ENCODE data around the gene LRRC4. TPM values are rescaled to one million over a fixed set of nuclear protein-coding genes. Genes with fewer than 3 reads are reported as not detected.

LRRC4 gene
- total RNA-seq, 1 donor from 2014 or later, result 0.16 TPM

- intact Hi-C loops (cut with micrococcal nuclease), result no loop called here
- ChIA-PET CTCF (interaction anchor here (1.7 kb wide), 1 partner anchor 225 kb away, joined by 5 read pairs; no protein-coding TSS in a partner anchor), POLR2A (no interaction called here)
- no peak for ATAC-seq (ENCODE audit: low read depth)
- H3K27ac Mint-ChIP-seq, result no peak overlapping the region
- DNase-seq, result no peak
- H3K4me3 Mint-ChIP-seq, result no peak overlapping the region
- H3K36me3 Mint-ChIP-seq (ENCODE audit: low read depth), result peaks cover 43% of the 10 kb centered on the region
- H3K27me3 Mint-ChIP-seq, result no peaks in the 10 kb centered on the region
- no peak for TF ChIP-seq CTCF (IDR thresholded peaks at IDR 0.05)
- peaks cover 3% of the 10 kb centered on the region for H3K4me1 Mint-ChIP-seq
- H3K9me3 Mint-ChIP-seq, result peaks cover 6% of the 10 kb centered on the region
Observed at GRCh38 chr7:127983804-127984332, 47.4 kb downstream of the LRRC4 start.

GRCh38 chr7:127981965-127982364, 49.3 kb downstream of the LRRC4 start:
- H3K4me1 Mint-ChIP-seq, result peaks cover 3% of the 10 kb centered on the region
- H3K27ac Mint-ChIP-seq, result no peak overlapping the region
- DNase-seq (no peak), ATAC-seq (ENCODE audit: low read depth) (no peak)
- intact Hi-C loops (cut with micrococcal nuclease), result no loop called here
- ChIA-PET POLR2A (interaction anchor here (0.6 kb wide), 1 partner anchor 125 kb away, joined by 5 read pairs; no protein-coding TSS in a partner anchor), CTCF (interaction anchor here (1.7 kb wide), 1 partner anchor 227 kb away, joined by 5 read pairs; no protein-coding TSS in a partner anchor)
- no peak for TF ChIP-seq CTCF (IDR thresholded peaks at IDR 0.05)
- H3K27me3 Mint-ChIP-seq, result no peaks in the 10 kb centered on the region
- peaks cover 17% of the 10 kb centered on the region for H3K9me3 Mint-ChIP-seq
- peaks cover 50% of the 10 kb centered on the region for H3K36me3 Mint-ChIP-seq (ENCODE audit: low read depth)
- no peak overlapping the region for H3K4me3 Mint-ChIP-seq

- POLR2A ChIA-PET, result interaction anchor here (0.7 kb wide), 2 partner anchors 285 to 1496 kb away, joined by 3 to 4 read pairs; no protein-coding TSS in a partner anchor
- intact Hi-C loops (cut with micrococcal nuclease), result no loop called here
- DNase-seq, result no peak
Observed at GRCh38 chr7:127980901-127981300, 50.3 kb downstream of the LRRC4 start.

GRCh38 chr7:127979728-127980126, 51.5 kb downstream of the LRRC4 start:
- CTCF ChIA-PET, result no interaction called here
- Mint-ChIP-seq H3K36me3 (ENCODE audit: low read depth) (peaks cover 56% of the 10 kb centered on the region), H3K9me3 (peaks cover 17% of the 10 kb centered on the region), H3K4me3 (no peak overlapping the region), H3K4me1 (peaks cover 14% of the 10 kb centered on the region), H3K27ac (no peak overlapping the region), H3K27me3 (no peaks in the 10 kb centered on the region)
- ATAC-seq (ENCODE audit: low read depth), result no peak
- intact Hi-C loops (cut with micrococcal nuclease), result no loop called here
- no peak for DNase-seq
- TF ChIP-seq CTCF (IDR thresholded peaks at IDR 0.05), result no peak
- POLR2A ChIA-PET, result no interaction called here

More at GRCh38 chr7:127980901-127981300, 50.3 kb downstream of the LRRC4 start:
- CTCF ChIA-PET, result no interaction called here
- ATAC-seq (ENCODE audit: low read depth), result no peak
- TF ChIP-seq CTCF (IDR thresholded peaks at IDR 0.05), result no peak
- Mint-ChIP-seq H3K9me3 (peaks cover 17% of the 10 kb centered on the region), H3K4me3 (no peak overlapping the region), H3K4me1 (peaks cover 7% of the 10 kb centered on the region), H3K36me3 (ENCODE audit: low read depth) (peaks cover 56% of the 10 kb centered on the region), H3K27ac (no peak overlapping the region), H3K27me3 (no peaks in the 10 kb centered on the region)

GRCh38 chr7:127979113-127979727, 52.0 kb downstream of the LRRC4 start:
- POLR2A ChIA-PET, result no interaction called here
- CTCF ChIA-PET, result no interaction called here
- no peak overlapping the region for H3K4me3 Mint-ChIP-seq

More at GRCh38 chr7:127979113-127979727, 52.0 kb downstream of the LRRC4 start:
- Mint-ChIP-seq H3K9me3 (peaks cover 17% of the 10 kb centered on the region), H3K36me3 (ENCODE audit: low read depth) (peaks cover 61% of the 10 kb centered on the region), H3K4me1 (peaks cover 14% of the 10 kb centered on the region), H3K27me3 (no peaks in the 10 kb centered on the region), H3K27ac (peak overlapping the region; percentile 47)
- ATAC-seq (ENCODE audit: low read depth) (no peak), DNase-seq (no peak)
- intact Hi-C loops (cut with micrococcal nuclease), result no loop called here
- no peak for TF ChIP-seq CTCF (IDR thresholded peaks at IDR 0.05)

Measured in activated B cell treated with CpG ODN at 0.5 μM for 24 hours (primary cell).